Stimulated activated naive B cell treated with anti-CD40 and anti-IgM and Interleukin-4, amounts not matched to agents 10 μg/mL and 1 μg/mL and 100 μg/mL, for 72 hours (primary cell): ENCODE results near the gene TRRAP.
A peak's percentile ranks its signal among the peaks of the same experiment; 100 is the strongest.
"Not testable (repeated sequence)": the region's sequence is repeated elsewhere in the genome, so short reads cannot be mapped to it uniquely, and the experiment has no call there.

ENCODE experiments used
- ATAC-seq, 2 donors: fragments of 150-1000 bp; cut with Tn5 transposase; replicated peaks; 2 replicates each; pipeline ENCODE4 v1.10.0; 2021; ENCODE audit warnings: moderate library complexity in 1 of 2
- DNase-seq: peaks from one replicate; pipeline ENCODE4 v3.0.0; 2021
- H3K27ac Mint-ChIP-seq: one replicate; pipeline ENCODE4 v1.8.0; 2022; ENCODE audit warnings: mild to moderate bottlenecking, mixed read lengths
- H3K27me3 Mint-ChIP-seq, 2 donors: one replicate each; pipeline ENCODE4 v1.8.0; 2022; ENCODE audit warnings: mixed read lengths in 2 of 2
- H3K36me3 Mint-ChIP-seq, 2 donors: one replicate each; pipeline ENCODE4 v1.8.0; 2022; ENCODE audit warnings: mixed read lengths in 2 of 2, mild to moderate bottlenecking in 1 of 2
- H3K4me1 Mint-ChIP-seq, 2 donors: one replicate each; pipeline ENCODE4 v1.8.0; 2022; ENCODE audit warnings: mixed read lengths in 2 of 2, mild to moderate bottlenecking in 1 of 2
- H3K4me3 Mint-ChIP-seq, 2 donors: one replicate each; pipeline ENCODE4 v1.8.0; 2022; ENCODE audit warnings: mild to moderate bottlenecking in 2 of 2, mixed read lengths in 2 of 2, moderate library complexity in 1 of 2
- H3K9me3 Mint-ChIP-seq, 2 donors: one replicate each; pipeline ENCODE4 v1.8.0; 2022; ENCODE audit warnings: mixed read lengths in 2 of 2, mild to moderate bottlenecking in 1 of 2

TRRAP gene

DNA sequence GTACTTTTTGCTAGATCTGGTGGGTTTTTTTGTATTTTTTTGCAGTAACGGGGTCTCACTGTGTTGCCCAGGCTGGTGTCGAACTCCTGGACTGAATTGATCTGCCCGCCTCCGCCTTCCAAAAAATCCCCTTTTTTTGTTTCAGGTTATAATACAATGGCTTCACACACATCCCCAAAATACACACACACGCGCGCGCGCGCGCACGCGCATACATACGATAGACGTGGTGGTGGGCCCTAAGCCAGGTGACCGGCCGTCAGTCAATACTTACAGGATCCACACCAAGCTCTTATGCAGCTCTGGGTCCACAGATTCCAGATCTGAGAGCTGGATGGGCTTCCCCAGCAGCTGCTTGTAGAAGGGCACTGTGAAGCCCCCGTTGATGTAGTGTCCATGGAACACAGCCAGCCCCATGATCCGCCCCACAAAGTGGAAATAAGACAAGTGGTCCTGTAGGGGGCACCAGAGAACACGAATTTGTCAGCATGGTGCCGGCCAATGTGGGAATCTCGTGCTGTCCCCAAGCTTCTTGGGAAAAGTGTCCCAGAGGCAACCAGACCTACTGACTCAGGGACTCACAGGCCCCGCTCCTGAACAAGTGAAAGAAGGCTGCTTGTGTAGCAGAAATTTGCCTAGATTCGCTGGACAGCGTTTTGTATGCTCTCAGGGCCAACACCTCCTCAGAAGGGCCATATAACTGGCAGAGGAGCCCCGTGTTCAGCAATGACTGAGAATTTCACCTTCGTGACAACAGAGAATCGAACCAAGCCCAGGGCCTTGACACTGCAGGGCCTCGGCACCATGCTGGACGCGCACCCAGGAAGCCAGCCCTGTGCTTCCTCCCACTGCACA is 162.0 kb downstream of the TRRAP start:
- peaks cover 57 to 68% of the 10 kb centered on the region in 2 donors for H3K36me3 Mint-ChIP-seq
- DNase-seq (peak; percentile 25), ATAC-seq (peak; percentile 70 to 72)
- peaks cover 0 to 3% of the 10 kb centered on the region in 2 donors for H3K4me1 Mint-ChIP-seq
- H3K27ac Mint-ChIP-seq, result peak overlapping the region; percentile 80
- no peaks in the 10 kb centered on the region for H3K27me3 Mint-ChIP-seq
- H3K4me3 Mint-ChIP-seq, result no peak overlapping the region
- no peaks in the 10 kb centered on the region for H3K9me3 Mint-ChIP-seq

DNA sequence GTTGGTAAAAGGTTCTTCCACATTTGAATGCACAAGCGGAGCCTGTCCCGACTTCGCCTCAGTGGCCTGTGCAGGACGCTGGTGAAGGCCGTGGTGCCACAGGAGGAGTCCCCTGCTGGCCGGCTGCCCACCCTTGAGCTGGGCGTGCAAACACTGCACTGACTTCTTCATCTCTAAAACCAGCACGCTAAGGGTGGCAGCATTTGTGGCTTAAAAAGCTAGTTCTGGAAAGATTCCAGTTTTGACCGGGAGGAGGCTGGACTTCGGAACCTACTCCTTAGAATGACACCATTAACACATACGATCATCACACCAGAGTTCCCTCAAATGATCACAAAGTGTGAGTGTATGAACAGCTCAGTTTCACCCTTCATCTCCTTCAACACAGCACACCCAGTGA is 163.2 kb downstream of the TRRAP start:
- ATAC-seq (no peak), DNase-seq (no peak)
- Mint-ChIP-seq H3K27ac (peak overlapping the region; percentile 4), H3K4me1 (peaks cover 0 to 3% of the 10 kb centered on the region in 2 donors), H3K9me3 (no peaks in the 10 kb centered on the region), H3K4me3 (no peak overlapping the region), H3K27me3 (no peaks in the 10 kb centered on the region), H3K36me3 (peaks cover 53 to 63% of the 10 kb centered on the region in 2 donors)

DNA sequence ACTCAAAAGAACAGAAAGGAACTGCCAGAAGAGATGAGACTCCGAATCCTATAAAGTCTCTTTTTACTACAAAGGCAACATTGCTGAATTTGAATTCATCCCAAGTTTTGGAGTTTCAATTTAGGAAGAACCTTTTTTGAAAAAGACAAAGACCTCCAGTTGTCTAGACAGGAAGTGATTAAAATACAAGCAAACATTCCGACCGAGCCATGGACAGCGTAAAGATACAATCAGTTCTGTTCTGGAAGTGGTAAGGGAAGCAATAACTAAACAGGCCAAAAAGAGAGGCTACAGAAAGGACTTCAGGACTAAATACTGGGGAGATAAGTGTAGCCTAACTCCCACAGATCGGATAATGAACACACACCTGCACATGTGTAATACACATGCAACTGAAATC is 164.6 kb downstream of the TRRAP start:
- DNase-seq (no peak), ATAC-seq (no peak)
- H3K27ac Mint-ChIP-seq, result no peak overlapping the region
- no peaks in the 10 kb centered on the region for H3K27me3 Mint-ChIP-seq
- no peaks in the 10 kb centered on the region for H3K9me3 Mint-ChIP-seq
- peaks cover 0 to 3% of the 10 kb centered on the region in 2 donors for H3K4me1 Mint-ChIP-seq
- H3K36me3 Mint-ChIP-seq, result peaks cover 52 to 57% of the 10 kb centered on the region in 2 donors
- H3K4me3 Mint-ChIP-seq, result no peak overlapping the region

DNA sequence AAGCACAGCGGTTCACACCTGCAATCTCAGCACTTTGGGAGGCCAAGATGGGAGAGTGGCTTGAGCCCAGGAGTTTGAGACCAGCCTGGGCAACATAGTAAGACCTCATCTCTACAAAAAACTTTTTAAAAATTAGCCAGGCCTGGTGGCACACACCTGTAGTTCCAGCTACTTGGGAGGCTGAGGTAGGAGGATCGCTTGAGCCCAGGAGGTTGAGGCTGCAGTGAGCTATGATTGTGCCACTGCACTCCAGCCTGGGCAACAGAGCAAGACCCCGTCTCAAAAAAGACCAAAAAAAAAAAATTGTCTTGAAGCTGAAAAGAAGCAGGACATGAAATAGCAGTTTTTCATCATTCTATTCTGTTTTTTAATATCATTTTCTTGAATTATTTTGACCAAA is 166.5 kb downstream of the TRRAP start:
- not testable (repeated sequence) for H3K27ac Mint-ChIP-seq, H3K4me3 Mint-ChIP-seq, H3K9me3 Mint-ChIP-seq, H3K27me3 Mint-ChIP-seq, ATAC-seq, DNase-seq, H3K4me1 Mint-ChIP-seq
- H3K36me3 Mint-ChIP-seq, result peaks cover 54 to 57% of the 10 kb centered on the region in 2 donors

DNA sequence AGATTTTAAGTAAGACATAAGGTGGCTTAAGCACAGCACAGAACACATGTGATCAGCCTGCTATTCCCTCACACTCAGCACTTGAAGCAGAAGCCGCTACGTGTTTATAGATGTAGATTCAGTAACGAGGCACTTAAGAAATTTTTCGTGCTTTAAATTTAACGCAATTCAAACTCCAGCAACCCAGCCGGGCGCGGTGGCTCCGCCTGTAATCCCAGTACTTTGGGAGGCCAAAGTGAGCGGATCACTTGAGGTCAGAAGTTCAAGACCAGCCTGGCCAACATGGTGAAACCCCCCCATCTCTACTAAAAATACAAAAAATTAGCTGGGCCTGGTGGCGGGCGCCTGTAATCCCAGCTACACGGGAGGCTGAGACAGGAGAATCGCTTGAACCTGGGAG is 167.9 kb downstream of the TRRAP start:
- not testable (repeated sequence) for DNase-seq, H3K27ac Mint-ChIP-seq, H3K4me1 Mint-ChIP-seq, H3K4me3 Mint-ChIP-seq, ATAC-seq, H3K27me3 Mint-ChIP-seq, H3K9me3 Mint-ChIP-seq
- peaks cover 49 to 51% of the 10 kb centered on the region in 2 donors for H3K36me3 Mint-ChIP-seq

DNA sequence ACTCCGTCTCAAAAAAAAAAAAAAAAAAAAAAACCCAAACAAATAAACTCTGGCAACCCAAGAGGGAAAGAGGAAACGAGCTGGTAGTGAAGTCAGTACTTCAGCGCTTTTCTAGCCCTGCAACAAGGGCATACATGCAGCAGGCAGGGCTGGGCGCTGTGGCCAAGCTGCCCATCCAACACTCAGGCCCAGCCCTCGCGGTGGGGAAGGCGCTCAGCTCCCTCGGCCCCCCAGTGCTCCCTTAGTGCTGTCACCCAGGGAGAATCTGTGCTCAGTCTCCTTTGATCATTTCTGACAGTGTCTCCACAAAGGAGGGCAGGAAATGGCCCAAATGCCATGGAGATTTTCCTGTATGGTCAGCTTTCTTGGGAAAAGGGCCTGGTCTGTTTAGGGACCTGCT is 168.4 kb downstream of the TRRAP start:
- H3K27me3 Mint-ChIP-seq, result no peaks in the 10 kb centered on the region
- H3K27ac Mint-ChIP-seq, result peak overlapping the region; percentile 65
- DNase-seq, result no peak
- no peak for ATAC-seq
- H3K9me3 Mint-ChIP-seq, result no peaks in the 10 kb centered on the region
- H3K4me1 Mint-ChIP-seq, result peaks cover 6 to 10% of the 10 kb centered on the region in 2 donors
- H3K36me3 Mint-ChIP-seq, result peaks cover 49 to 53% of the 10 kb centered on the region in 2 donors
- no peak overlapping the region for H3K4me3 Mint-ChIP-seq

- Mint-ChIP-seq H3K36me3 (peaks cover 54 to 56% of the 10 kb centered on the region in 2 donors), H3K27ac (peak overlapping the region; percentile 31), H3K4me1 (peaks cover 6 to 10% of the 10 kb centered on the region in 2 donors), H3K9me3 (no peaks in the 10 kb centered on the region), H3K4me3 (no peak overlapping the region), H3K27me3 (no peaks in the 10 kb centered on the region)
- DNase-seq, result no peak
- no peak for ATAC-seq
Observed at GRCh38 chr7:99047526-99048077, 169.3 kb downstream of the TRRAP start.

DNA sequence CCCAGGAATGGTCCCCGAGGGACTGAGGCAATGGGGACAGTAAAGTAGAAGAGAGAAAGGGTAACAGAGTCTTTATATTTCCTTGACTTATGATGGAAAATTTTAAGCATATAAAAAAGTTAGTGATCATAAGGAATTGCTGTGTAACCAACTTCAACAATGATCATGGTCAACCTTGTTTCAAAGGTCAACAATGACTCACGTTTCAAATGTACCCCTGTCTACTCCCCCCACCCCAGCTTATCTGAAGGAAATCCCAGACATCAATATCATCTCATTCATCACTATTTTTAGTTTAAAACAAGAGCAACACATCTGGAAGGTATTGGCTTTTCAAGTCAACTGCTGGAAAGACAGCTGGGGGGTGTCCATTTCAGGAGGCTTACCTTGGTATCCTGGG is 172.6 kb downstream of the TRRAP start:
- Mint-ChIP-seq H3K36me3 (peaks cover 33 to 50% of the 10 kb centered on the region in 2 donors), H3K4me1 (peaks cover 3 to 10% of the 10 kb centered on the region in 2 donors), H3K27ac (no peak overlapping the region), H3K4me3 (no peak overlapping the region), H3K27me3 (no peaks in the 10 kb centered on the region), H3K9me3 (no peaks in the 10 kb centered on the region)
- ATAC-seq (no peak), DNase-seq (no peak)

DNA sequence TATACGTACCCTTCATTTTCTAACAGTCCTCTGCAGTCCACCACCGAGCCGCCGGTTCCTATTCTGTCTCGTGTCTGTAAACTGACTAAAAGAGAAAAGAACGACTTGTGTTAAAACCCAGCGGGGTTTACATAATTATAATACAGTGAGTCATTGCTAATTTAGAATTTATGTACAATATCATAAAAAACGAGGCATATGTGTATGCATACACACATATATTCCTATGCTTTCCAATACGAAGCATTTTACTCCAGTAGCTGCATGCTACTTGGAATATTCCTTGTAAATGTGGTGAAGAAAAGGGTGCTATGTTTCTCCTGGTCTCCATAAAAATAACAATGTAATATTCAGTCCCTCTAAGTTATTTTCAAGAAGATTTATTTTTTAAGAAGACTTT is 176.4 kb downstream of the TRRAP start:
- H3K27me3 Mint-ChIP-seq, result no peaks in the 10 kb centered on the region
- peaks cover 3 to 10% of the 10 kb centered on the region in 2 donors for H3K4me1 Mint-ChIP-seq
- no peaks in the 10 kb centered on the region for H3K9me3 Mint-ChIP-seq
- ATAC-seq, result no peak
- no peak for DNase-seq
- no peak overlapping the region for H3K27ac Mint-ChIP-seq
- peaks cover 17 to 35% of the 10 kb centered on the region in 2 donors for H3K36me3 Mint-ChIP-seq
- H3K4me3 Mint-ChIP-seq, result no peak overlapping the region

- DNase-seq (no peak), ATAC-seq (no peak)
- Mint-ChIP-seq H3K27ac (peak overlapping the region; percentile 3), H3K4me3 (no peak overlapping the region), H3K36me3 (peaks cover 2 to 8% of the 10 kb centered on the region in 2 donors), H3K4me1 (peaks cover 2 to 23% of the 10 kb centered on the region in 2 donors), H3K9me3 (no peaks in the 10 kb centered on the region), H3K27me3 (no peaks in the 10 kb centered on the region)
Observed at GRCh38 chr7:99061001-99061776, 182.9 kb downstream of the TRRAP start.
